GM19438 (cell line): ENCODE results near the gene COPS9.

ENCODE experiments used
- ATAC-seq: cut with Tn5 transposase; IDR thresholded peaks from one replicate; pipeline ENCODE4 v1.9.1; 2021; ENCODE audit warnings: low read depth; ENCODE audit not compliant: unreplicated experiment

Gene COPS9

DNA sequence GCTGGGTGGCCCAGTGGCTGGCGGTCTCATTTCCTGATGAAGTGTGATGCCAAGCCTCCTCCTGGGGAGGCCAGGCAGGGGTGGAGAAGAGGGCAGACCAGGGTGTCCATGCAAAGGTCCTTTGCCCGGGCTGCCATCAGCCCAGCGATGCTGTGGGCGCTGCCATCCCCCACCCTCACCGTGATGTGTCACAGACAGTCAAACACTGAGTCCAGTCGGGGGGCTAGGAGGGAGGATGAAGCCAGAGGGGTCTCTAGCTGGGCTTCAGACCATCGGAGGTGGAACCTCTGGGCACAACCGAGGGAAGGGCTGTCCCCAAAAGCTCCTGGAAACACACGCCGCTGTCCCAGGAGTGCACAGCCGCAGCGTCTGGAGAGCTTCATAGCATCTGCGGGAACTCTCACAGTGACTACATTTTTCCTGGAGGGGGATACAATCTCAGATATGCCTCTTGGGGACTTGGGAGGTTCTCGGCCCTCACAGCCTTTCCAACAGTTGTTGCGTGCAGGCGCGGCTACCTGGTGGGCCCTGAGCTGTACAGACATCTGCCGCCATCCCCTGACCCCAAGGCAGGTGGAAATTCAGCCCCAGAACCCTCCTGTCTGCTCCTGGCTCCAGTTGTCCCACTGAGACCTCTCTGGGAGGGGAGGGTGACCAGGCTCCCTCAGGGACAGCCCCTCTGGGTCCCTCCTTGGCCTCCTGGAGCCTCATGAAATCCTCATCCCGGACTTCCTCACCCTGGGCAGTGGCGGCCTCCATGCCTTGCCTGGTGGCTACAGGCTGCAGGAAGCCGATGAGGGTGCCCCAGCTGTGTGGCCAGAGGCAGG is 30.9 kb upstream of the COPS9 start:
- no peak for ATAC-seq

DNA sequence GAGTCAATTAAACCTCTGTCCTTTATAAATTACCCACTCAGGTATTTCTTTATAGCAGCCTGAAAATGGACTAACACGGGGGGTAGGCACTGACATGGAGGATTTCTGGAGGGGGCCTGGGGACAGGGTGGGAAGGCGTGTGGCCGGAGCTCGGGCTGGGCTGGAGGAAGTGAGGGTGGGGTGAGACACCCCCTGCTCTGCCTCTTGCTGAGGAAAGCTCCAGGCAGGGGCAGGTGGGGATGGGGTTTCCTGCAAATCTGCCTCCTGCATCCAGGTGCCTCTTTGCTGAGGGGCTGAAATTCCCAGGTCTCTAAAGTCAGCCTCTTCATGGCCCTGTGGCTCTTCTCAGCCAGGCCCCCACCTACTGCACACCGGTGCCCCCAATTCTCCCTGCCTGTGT is 30.1 kb upstream of the COPS9 start:
- no peak for ATAC-seq

- ATAC-seq: no peak
Observed at GRCh38 chr2:240165661-240166060, 29.6 kb upstream of the COPS9 start.

DNA sequence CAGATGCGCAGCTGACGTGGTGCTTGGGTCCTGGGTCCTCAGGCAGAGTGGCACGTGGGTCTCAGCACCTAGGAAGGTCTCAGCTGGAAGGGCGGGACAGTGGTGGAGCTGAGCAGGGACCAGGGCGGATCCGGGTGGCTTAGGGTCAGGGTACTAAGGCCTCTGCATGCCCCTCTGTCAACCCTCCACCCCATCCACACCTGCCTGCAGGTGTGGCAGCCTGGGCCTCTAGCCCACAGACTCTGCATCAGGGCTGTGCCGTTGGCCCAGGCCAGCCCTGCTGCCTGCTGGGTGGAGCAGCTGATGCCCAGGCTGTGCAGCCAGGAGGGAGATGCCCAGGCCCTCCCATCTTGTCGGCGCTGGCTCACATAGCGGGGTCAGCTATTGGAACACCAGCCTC is 28.9 kb upstream of the COPS9 start:
- ATAC-seq: no peak

- ATAC-seq: no peak
Observed at GRCh38 chr2:240164586-240164985, 28.5 kb upstream of the COPS9 start.

GRCh38 chr2:240163844-240164574 is 27.9 kb upstream of the COPS9 start:
- no peak for ATAC-seq

GRCh38 chr2:240162939-240163714 is 27.0 kb upstream of the COPS9 start:
- no peak for ATAC-seq

DNA sequence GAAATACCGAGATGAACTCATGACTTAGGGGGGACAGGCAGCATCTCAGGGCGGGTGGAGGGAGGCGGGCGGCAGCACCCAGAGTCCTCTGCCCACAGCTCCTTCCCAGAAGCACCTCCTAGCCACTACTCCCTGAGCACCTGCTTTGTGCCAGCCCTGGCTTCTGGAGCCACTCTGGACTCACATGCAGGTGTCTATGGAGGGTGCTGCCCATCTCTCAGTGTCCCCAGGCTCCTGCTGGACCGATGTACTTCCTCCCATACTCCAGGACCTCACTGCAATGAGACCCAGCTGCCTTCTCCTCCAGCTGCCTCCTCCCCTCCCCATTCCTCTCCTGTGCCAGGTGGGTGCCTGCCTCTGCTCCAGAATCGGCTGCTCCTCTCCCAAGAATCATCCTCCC is 26.4 kb upstream of the COPS9 start:
- ATAC-seq: no peak

- no peak for ATAC-seq
Observed at GRCh38 chr2:240162032-240162431, 25.9 kb upstream of the COPS9 start.

GRCh38 chr2:240161087-240161750 is 25.1 kb upstream of the COPS9 start:
- ATAC-seq: no peak

- no peak for ATAC-seq
Observed at GRCh38 chr2:240160291-240161086, 24.4 kb upstream of the COPS9 start.

- ATAC-seq: no peak
Observed at GRCh38 chr2:240159251-240159839, 23.2 kb upstream of the COPS9 start.

- ATAC-seq: no peak
Observed at GRCh38 chr2:240157147-240157470, 21.0 kb upstream of the COPS9 start.

DNA sequence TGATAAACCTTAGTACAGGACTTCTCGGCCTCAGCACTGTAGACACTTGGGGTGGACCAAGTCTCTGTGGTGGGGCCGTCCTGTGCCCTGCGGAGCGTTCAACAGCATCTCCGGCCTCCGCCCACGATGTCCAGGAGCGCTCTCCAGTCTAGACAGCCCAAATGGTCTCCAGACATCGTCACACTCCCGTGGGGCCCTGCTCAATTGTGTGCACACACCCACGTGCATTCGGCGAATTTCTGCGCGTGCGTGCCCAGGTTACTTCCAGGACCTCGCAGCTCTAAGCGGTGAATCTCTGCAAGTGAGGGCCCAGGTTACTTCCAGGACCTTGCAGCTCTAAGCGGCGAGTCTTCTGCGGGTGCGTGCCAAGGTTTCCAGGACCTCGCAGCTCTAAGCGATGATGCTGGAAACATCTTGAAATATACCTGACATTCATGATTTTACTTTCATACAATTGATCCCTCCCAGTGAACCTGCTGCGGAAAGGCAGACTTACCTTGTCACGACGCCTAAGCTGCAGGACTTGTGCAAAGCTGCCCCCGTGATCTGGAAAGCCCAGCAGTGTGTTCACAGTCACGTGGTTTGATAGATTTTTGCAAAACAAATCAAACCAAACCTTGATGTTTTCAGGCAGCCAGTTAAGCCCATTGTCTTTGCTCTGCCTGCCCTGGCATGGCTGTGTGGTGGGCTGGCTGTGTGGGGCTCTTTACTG is 20.5 kb upstream of the COPS9 start:
- no peak for ATAC-seq

DNA sequence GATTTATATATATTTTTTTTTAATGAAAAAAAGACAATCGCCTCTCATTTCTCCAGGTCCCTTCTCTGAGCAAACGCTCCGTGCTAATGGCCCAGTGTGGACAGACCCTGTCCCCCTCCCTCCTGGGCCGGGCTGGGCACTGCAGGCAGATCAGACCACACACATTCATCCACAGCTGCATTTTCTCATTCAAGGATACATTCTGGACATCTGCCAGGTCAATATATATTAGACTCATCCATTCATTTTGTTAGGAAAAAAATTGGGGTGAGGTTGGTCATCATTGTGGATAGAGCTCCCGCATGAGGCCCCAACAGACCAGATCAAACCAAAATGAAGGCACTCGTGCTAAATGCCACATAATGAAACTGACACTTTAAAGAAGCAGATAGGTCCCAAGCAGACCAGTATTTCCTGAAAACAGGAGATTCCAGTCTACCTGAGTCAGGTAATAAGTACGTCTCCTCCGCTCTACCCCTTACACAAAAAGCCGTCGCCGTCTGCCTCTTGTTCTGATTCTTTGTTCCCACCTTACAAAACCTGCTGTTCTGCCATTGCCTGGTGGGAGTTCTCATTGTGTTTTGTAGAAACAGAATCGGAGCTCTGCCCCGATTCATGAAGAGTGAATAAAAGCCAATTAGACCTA is 19.8 kb upstream of the COPS9 start:
- ATAC-seq: no peak

DNA sequence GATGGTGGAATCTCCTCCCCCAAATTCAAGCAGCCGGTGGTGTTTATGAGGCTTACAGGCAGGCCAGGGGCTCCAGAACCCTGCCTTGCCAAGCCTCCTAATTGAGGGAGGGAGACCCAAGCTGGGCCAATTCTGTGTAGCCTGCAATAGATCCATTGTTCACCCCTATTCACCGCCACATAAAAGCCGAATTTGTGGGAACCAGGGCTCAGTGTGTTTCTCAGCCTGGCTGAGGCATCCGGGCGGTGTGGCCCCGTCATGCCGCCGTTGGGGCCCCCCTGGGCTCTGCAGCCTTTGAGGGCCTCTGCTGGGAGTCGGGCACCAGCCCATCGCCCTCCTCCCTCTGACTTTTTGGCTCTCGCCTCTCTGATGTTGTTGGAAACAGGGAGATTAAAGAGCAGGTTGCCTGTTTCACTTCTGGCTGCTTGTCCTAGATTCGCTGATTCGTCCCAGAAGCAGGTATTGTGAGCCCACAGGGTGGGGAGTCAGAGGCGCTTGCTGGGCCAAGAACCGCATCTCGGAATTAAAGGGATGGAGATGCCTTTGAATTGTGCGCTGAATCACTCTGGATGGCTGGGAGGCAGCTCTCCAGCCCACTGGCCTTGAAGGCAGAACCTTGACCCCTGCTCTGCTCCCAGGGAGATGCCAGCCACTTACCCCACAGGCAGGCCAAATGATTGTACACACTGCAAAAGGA is 19.1 kb upstream of the COPS9 start:
- ATAC-seq: no peak

- no peak for ATAC-seq
Observed at GRCh38 chr2:240154606-240155005, 18.5 kb upstream of the COPS9 start.

DNA sequence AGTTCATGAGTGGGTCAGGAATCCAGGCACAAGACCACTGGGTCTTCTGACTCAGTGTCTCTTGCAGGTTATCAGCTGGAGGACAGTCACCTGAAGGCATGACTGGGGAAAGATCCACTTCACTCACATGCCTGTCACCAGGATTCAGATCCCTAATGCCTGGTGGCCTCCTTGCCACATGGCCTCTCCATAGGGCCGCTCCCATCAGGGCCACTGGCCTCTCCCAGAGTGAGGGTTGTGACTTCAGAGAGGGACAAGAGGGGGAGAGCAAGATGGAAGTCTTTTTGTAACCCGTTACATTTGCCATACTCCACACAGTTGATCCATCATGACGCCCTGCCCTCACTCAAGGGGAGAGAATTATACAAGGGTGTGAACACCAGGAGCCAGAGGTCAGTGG is 17.3 kb upstream of the COPS9 start:
- no peak for ATAC-seq
